ENCODE results near the gene BLCAP.
"Not testable (repeated sequence)": the region's sequence is repeated elsewhere in the genome, so short reads cannot be mapped to it uniquely, and the experiment has no call there.

Gene BLCAP

GRCh38 chr20:37479925-37480691 lies 47.6 kb downstream of the BLCAP start:
- DNase-seq: no peak

DNA sequence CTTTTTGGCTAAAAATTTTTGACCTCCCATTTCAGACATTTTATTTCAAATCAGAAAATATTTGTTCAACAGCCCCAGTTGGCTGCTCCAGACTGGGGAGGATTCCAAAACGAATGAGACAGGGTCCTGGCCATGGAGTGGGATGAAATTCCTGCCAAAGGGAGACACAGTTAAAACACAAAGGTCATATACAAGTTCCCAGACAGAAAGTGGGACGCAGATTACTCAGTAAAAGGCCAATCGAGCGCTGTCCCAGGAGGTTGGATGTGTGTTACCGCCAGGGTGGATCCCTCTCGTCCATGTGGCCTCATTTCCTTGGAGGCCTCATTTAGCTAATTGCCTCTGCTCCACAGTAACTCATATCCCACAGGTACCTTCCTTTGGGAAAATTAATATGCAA lies 48.4 kb downstream of the BLCAP start:
- DNase-seq: no peak

DNA sequence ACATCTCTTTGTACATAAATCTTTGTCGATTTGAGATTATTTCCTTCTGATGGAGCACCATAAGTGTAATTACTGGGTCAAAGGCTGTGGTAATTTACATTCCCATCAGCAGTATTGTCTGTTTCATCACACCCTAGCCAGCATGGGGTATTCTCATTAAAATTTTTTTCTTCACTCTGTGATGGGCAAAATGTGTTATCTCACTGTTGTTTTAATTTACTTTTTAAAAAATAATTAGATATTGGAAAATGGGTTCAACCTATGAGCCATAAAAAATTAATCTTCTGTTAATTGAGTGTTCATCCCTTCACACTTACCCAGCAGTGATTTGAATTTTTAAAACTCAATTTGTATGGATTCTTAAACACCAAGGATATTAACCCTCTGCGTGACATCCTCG lies 50.6 kb downstream of the BLCAP start:
- no peak for DNase-seq

DNA sequence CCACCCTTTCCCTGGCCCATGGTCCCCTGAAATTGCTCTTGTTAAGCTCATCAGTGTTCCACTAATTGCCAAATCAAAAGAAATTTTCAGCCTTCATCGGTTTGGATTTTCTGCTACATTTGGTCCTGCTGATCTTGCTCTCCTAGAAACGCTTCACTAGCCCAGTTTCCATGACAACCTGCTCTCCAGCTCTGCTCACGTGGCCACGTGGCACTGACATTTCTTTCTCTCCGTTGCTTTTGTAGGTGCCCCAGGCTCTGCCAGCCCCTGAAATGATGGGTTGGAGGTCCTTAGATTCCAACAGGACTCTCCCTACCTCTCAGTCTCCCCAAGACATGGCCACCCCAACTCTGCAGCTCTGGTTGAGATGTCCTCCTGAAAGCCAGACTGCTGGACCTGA lies 52.4 kb downstream of the BLCAP start:
- no peak for DNase-seq

DNA sequence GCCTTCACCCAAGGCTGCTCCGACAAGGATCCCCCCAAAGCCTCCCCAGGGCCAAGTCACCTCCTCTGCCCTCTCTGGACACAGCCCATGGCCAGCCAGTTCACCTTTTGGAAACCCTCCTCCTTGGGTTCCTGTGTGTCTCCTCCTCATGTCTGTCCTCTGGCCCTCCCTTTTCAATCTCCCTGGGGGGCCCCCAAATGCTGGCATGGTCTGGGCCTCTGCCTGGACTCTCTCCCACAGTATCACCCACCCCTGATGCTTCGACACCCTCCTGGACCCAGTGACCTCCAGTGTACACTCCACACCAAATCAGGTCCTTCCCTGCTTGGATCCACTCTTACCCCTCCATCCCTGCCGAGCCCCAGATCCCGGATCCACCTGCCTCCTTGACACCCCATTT lies 53.3 kb downstream of the BLCAP start:
- no peak for DNase-seq

GRCh38 chr20:37473249-37474000 lies 54.3 kb downstream of the BLCAP start:
- no peak for DNase-seq

GRCh38 chr20:37472435-37472834 lies 55.2 kb downstream of the BLCAP start:
- DNase-seq: not testable (repeated sequence)

GRCh38 chr20:37471741-37472235 lies 55.9 kb downstream of the BLCAP start:
- no peak for DNase-seq

GRCh38 chr20:37470190-37470589 lies 57.5 kb downstream of the BLCAP start:
- not testable (repeated sequence) for DNase-seq

DNA sequence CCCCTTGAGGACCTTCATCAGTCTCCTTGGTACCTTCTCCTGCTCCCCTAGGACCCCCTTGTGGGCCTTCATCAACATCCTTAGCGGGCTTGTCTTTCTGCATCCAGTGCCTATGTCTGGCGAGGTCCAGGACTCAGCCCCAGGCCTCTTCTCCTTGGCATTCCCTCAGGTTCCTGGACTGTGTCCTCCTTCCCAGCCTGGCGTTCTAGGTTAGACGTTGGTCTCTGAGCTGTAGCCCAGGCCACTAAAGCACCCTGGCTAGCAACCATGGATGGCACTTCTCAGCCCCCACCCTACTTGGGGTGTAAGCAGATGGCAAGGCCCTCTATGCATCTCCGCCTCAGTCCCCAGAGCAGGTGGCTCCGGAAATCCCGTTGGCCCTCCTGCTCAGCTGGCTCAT lies 58.1 kb downstream of the BLCAP start:
- no peak for DNase-seq

- no peak for DNase-seq
These were observed 58.8 kb downstream of the BLCAP start for GRCh38 chr20:37468886-37469285.
